Neural cell (in vitro differentiated cells): ENCODE measurements around the gene PRG3. TPM values are rescaled to one million over a fixed set of nuclear protein-coding genes. Genes with fewer than 3 reads are reported as not detected.
"Not testable (repeated sequence)": the region's sequence is repeated elsewhere in the genome, so short reads cannot be mapped to it uniquely, and the experiment has no call there.

ENCODE experiments used
- H2AFZ ChIP-seq: fragments of 200-600, 300-800 bp; sonication (generic), shearing (Covaris generic); 2 replicates; pipeline ENCODE4 v1.6.0; 2014; ENCODE audit warnings: low read depth, mild to moderate bottlenecking, antibody characterized with exemption, low read length, moderate library complexity
- H3F3A ChIP-seq: fragments of 200-600 bp; shearing (Covaris generic); 2 replicates; pipeline ENCODE4 v1.6.1; 2016; ENCODE audit warnings: mild to moderate bottlenecking, moderate library complexity, mixed read lengths, antibody characterized with exemption, low read length; ENCODE audit not compliant: insufficient read depth, poor library complexity, severe bottlenecking
- H3K27ac ChIP-seq: fragments of 200-600, 300-800 bp; sonication (generic), shearing (Covaris generic); 2 replicates; pipeline ENCODE4 v1.5.1; 2014; ENCODE audit warnings: mild to moderate bottlenecking, low read length, moderate library complexity
- H3K27me3 ChIP-seq: fragments of 300-800, 200-600 bp; sonication (generic), shearing (Covaris generic); 2 replicates; pipeline ENCODE4 v1.6.0; 2014; ENCODE audit warnings: mild to moderate bottlenecking, low read depth, low read length, moderate library complexity; ENCODE audit not compliant: insufficient read depth
- H3K36me3 ChIP-seq: fragments of 300-800, 200-600 bp; sonication (generic), shearing (Covaris generic); 2 replicates; pipeline ENCODE4 v1.5.1; 2014; ENCODE audit warnings: mild to moderate bottlenecking, antibody characterized with exemption, low read length, moderate library complexity; ENCODE audit not compliant: insufficient read depth
- H3K4me2 ChIP-seq: fragments of 300-800, 200-600 bp; sonication (generic), shearing (Covaris generic); 2 replicates; pipeline ENCODE4 v1.6.0; 2014; ENCODE audit warnings: mild to moderate bottlenecking, low read length
- H3K4me3 ChIP-seq: fragments of 300-800, 200-600 bp; sonication (generic), shearing (Covaris generic); 2 replicates; pipeline ENCODE4 v1.5.1; 2014; ENCODE audit warnings: mild to moderate bottlenecking, low read length, moderate library complexity
- H3K79me2 ChIP-seq: fragments of 200-600 bp; shearing (Covaris generic); replicated peaks from 2 replicates; pipeline ENCODE4 v1.6.0; 2014; ENCODE audit warnings: mild to moderate bottlenecking, low read length, moderate library complexity; ENCODE audit not compliant: insufficient read depth
- H3K9ac ChIP-seq: fragments of 300-800, 200-600 bp; sonication (generic), shearing (Covaris generic); 2 replicates; pipeline ENCODE4 v1.6.1; 2016; ENCODE audit warnings: mild to moderate bottlenecking, low read length, mixed read lengths
- H3K9me2 ChIP-seq: fragments of 200-600 bp; shearing (Covaris generic); 2 replicates; pipeline ENCODE4 v1.6.1; 2016; ENCODE audit warnings: mild to moderate bottlenecking, low read length, mixed read lengths; ENCODE audit not compliant: insufficient read depth
- H3K9me3 ChIP-seq: fragments of 200-600, 300-800 bp; sonication (generic), shearing (Covaris generic); 2 replicates; pipeline ENCODE4 v1.6.1; 2016; ENCODE audit warnings: mild to moderate bottlenecking, mixed run types, low read length, moderate library complexity, mixed read lengths
- H4K20me1 ChIP-seq: fragments of 200-600 bp; shearing (Covaris generic); 2 replicates; pipeline ENCODE4 v1.6.1; 2016; ENCODE audit warnings: mild to moderate bottlenecking, mixed run types; ENCODE audit not compliant: insufficient read depth
- CTCF ChIP-seq: fragments of 450-650 bp; IDR thresholded peaks from 2 replicates; pipeline ENCODE4 v1.5.1; 2014; ENCODE audit warnings: antibody characterized with exemption, mild to moderate bottlenecking, moderate library complexity; ENCODE audit not compliant: poor library complexity, severe bottlenecking
- EP300 ChIP-seq: fragments of 450-650 bp; conservative IDR thresholded peaks from 2 replicates; pipeline ENCODE4 v1.6.1; 2014; ENCODE audit warnings: antibody characterized with exemption, mild to moderate bottlenecking, moderate library complexity; ENCODE audit not compliant: poor library complexity, severe bottlenecking
- EZH2 ChIP-seq: fragments of 200-600, 300-800 bp; shearing (Covaris generic), sonication (generic); IDR thresholded peaks from 2 replicates; pipeline ENCODE4 v1.6.1; 2014; ENCODE audit warnings: antibody characterized with exemption, low read length, borderline replicate concordance, mild to moderate bottlenecking; ENCODE audit not compliant: insufficient read depth, poor library complexity, severe bottlenecking
- MXI1 ChIP-seq: fragments of 450-650 bp; conservative IDR thresholded peaks from 2 replicates; pipeline ENCODE4 v1.6.1; 2014; ENCODE audit warnings: antibody characterized with exemption, mild to moderate bottlenecking; ENCODE audit not compliant: poor library complexity, severe bottlenecking
- POLR2AphosphoS5 ChIP-seq: IDR thresholded peaks from 2 replicates; pipeline ENCODE4 v1.6.1; 2012
- RAD21 ChIP-seq: fragments of 450-650 bp; conservative IDR thresholded peaks from 2 replicates; pipeline ENCODE4 v1.6.1; 2014; ENCODE audit warnings: antibody characterized with exemption, mild to moderate bottlenecking, moderate library complexity
- REST ChIP-seq: IDR thresholded peaks from 2 replicates; pipeline ENCODE4 v1.6.1; 2012; ENCODE audit warnings: borderline replicate concordance
- SMC3 ChIP-seq: fragments of 450-650 bp; conservative IDR thresholded peaks from 2 replicates; pipeline ENCODE4 v1.6.1; 2014; ENCODE audit warnings: antibody characterized with exemption, mild to moderate bottlenecking, moderate library complexity; ENCODE audit not compliant: poor library complexity
- TAF1 ChIP-seq: IDR thresholded peaks from 2 replicates; pipeline ENCODE4 v1.6.1; 2012; ENCODE audit warnings: low read depth
- polyA plus RNA-seq: library from polyadenylated mRNA; depleted of rRNA; stranded (reverse); fragments of >200 nt; gene quantifications from 2 replicates; pipeline ENCODE4 v1.2.3, GENCODE V29; 2014

PRG3 gene
- polyA plus RNA-seq, 1 donor from 2014 or later = not detected

- no peaks in the 10 kb centered on the region for H3K9me2 ChIP-seq
- H3K27me3 ChIP-seq = no peaks in the 10 kb centered on the region
- H3K4me2 ChIP-seq = no peak overlapping the region
- no peak overlapping the region for H2AFZ ChIP-seq
- peak overlapping the region; percentile 16 for H3K9ac ChIP-seq
- no peak overlapping the region for H3K27ac ChIP-seq
- no peaks in the 10 kb centered on the region for H3K9me3 ChIP-seq
- TF ChIP-seq CTCF = no peak
- no peak for TF ChIP-seq TAF1
- TF ChIP-seq POLR2AphosphoS5 = no peak
- H4K20me1 ChIP-seq = no peaks in the 10 kb centered on the region
- H3F3A ChIP-seq = peaks cover 4% of the 10 kb centered on the region
- H3K36me3 ChIP-seq = no peaks in the 10 kb centered on the region
- H3K79me2 ChIP-seq = peaks cover 7% of the 10 kb centered on the region
- no peak overlapping the region for H3K4me3 ChIP-seq
These were observed 41.6 kb downstream of the PRG3 start for GRCh38 chr11:57339328-57339727.

- Histone ChIP-seq H2AFZ (no peak within 1 kb of the TSS), H3K9me3 (no peaks in the 10 kb centered on the region), H3K27ac (no peak within 1 kb of the TSS), H3K9ac (peak within 1 kb of the TSS; percentile 16), H3K79me2 (peaks cover 19% of the 10 kb centered on the region), H3K9me2 (no peaks in the 10 kb centered on the region), H3K36me3 (no peaks in the 10 kb centered on the region), H4K20me1 (no peaks in the 10 kb centered on the region), H3K27me3 (no peaks in the 10 kb centered on the region), H3K4me2 (no peak within 1 kb of the TSS), H3K4me3 (no peak within 1 kb of the TSS), H3F3A (peaks cover 4% of the 10 kb centered on the region)
- no peak for TF ChIP-seq SMC3
- TF ChIP-seq EP300 = no peak
- no peak for TF ChIP-seq EZH2
- no peak for TF ChIP-seq POLR2AphosphoS5
- TF ChIP-seq REST = no peak
- no peak for TF ChIP-seq CTCF
- TF ChIP-seq MXI1 = no peak
- no peak for TF ChIP-seq TAF1
- TF ChIP-seq RAD21 = no peak
These were observed 42.8 kb downstream of the PRG3 start, which contains the start of gene P2RX3 for GRCh38 chr11:57338142-57338541. TSS of gene P2RX3 (plus strand) at chr11:57338352. CDS start at chr11:57338551, 199 bp downstream.

- H3K27ac ChIP-seq, H3K9me3 ChIP-seq, H3K4me3 ChIP-seq, H3K36me3 ChIP-seq, H4K20me1 ChIP-seq, H3K9me2 ChIP-seq, H3K27me3 ChIP-seq, H3K4me2 ChIP-seq, H2AFZ ChIP-seq, H3K9ac ChIP-seq, H3F3A ChIP-seq: not testable (repeated sequence)
- H3K79me2 ChIP-seq = peaks cover 22% of the 10 kb centered on the region
These were observed 44.1 kb downstream of the PRG3 start for GRCh38 chr11:57336856-57337255.
